ENCODE data around the gene ATOH8.
"Not testable (repeated sequence)": the region's sequence is repeated elsewhere in the genome, so short reads cannot be mapped to it uniquely, and the experiment has no call there.

ATOH8 gene, protein sequence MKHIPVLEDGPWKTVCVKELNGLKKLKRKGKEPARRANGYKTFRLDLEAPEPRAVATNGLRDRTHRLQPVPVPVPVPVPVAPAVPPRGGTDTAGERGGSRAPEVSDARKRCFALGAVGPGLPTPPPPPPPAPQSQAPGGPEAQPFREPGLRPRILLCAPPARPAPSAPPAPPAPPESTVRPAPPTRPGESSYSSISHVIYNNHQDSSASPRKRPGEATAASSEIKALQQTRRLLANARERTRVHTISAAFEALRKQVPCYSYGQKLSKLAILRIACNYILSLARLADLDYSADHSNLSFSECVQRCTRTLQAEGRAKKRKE

DNA sequence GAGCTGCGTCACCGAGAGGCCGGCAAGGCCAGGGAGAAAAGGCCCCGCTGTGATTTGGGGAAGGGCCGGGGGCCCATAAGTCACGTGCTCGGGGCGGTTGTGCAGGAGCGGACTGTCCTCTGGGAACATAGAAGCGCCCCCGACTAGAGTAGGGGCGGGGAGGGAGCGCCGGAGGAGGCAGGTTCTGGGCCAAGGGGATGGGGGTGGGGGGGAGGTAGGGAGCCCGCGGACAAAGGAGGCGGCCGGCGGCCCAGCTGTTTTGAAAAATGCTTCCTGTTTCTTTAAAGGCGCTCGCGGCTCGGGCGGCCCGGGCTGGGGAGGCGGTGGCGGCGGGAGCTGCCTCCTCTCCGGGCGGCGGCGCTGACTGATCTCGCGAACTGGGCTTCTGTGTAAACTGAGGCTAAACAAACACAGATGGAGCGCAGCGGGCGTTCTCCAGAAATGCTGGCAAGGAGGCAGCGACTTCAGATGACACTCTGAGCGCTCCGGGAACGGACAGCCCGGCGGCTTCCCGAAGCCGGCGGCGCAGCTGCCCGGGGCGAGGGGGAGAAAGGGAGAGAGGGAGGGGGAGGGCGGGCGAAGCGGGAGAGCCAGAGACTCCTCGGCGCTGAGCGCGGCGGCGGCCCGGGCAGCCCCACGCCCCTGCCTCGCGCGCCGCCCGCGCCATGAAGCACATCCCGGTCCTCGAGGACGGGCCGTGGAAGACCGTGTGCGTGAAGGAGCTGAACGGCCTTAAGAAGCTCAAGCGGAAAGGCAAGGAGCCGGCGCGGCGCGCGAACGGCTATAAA is at the start of gene ATOH8:
Gene ATOH8 (plus strand): TSS at position 467 of the 788 bp plus-strand sequence. CDS start 199 bp downstream, at position 666.
- DNase-seq (ENCODE audit: low read depth), result no peak

GRCh38 chr2:85704038-85704437 is 49.8 kb upstream of the ATOH8 start:
- DNase-seq (ENCODE audit: low read depth), result no peak

GRCh38 chr2:85704800-85705679 is 48.8 kb upstream of the ATOH8 start:
- peak; percentile 18 for DNase-seq (ENCODE audit: low read depth)

DNA sequence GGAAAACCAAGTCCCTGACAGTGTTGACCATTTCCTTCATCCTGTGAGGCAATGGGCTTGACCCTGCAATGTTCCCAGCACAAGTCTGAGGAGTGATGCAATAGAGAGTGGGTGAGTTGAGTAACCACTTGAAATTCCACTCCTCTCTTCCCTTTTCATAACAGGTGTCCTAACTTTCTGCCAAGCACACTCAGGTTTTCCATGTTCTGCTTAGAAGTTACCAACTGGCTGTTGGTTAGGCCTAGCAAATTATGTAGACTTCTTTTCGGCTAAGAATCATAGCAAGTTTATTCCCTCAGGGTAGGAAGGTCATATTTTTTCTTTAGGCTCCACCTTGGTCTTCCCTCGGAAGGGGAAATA is 48.1 kb upstream of the ATOH8 start:
- DNase-seq (ENCODE audit: low read depth), result no peak

DNA sequence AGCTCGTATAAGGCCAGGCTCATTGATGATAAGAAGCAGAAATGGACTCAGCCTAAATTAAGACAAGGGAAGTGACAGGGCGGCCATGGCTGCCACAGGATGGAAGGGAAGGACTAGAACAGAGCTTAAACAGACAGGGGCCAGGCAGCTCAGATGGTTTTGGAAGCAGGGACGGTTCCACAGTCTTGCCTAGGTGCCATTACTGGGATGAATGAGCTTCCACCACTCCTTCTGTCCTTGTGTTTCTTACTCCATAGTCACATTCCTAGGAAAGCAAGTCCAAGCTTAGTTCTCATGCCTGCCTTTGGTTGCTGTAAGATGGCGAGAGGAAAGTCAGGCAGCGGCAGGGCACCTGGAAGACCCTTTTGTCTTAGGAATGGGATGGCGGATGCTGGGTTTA is 47.7 kb upstream of the ATOH8 start:
- DNase-seq (ENCODE audit: low read depth), result no peak

DNA sequence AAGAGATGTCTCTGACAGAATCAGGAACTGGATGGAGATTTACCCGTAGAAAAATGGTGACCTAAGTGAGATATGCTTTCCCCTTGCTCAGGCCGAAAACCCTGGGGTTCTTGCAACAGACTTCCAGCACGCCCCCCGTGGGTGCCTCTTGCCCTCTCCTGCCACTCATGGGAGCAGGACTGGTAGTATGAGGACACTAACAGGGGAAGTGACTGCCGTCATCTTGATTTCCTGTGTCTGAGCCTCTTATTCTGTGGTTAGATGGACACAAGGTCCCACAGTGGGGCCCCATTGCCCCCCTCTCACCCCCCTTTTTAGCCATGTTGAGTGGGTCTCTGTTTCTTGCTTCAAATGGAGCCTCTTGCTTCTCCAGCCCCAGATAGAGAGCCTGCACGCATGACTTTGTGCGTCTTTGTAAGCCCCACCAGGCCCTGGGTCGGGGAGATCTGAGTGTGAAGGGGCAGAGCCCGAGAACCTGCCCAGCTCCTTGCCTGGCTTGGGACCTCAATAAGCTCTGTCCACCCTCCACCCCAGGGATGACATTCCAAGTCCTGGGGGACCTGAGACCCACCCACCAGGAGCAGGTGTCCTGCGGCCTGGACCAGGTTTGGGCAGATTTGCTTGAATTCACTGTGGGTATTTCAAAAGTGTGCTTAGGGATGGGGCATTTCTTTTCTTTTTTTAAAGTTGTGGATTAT is 47.0 kb upstream of the ATOH8 start:
- no peak for DNase-seq (ENCODE audit: low read depth)

DNA sequence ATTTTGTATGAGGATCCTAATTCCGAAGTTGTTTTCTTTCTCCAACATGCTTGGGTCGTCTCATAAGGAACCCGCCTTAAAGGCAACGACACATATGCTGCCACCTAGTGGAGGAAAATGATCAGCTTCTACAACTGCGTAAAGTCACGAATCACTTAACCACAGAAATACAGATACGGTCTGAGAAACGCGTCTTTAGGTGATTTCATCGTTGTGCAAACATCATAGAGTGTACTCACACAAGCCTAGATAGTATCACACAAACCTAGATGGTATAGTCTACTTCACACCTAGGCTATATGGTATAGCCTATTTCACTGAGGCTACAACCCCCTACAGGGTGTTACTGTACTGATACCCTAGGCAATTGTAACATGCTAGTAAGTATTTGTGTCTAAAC is 46.5 kb upstream of the ATOH8 start:
- peak; percentile 23 for DNase-seq (ENCODE audit: low read depth)

- DNase-seq (ENCODE audit: low read depth), result no peak
These were observed 45.1 kb upstream of the ATOH8 start for GRCh38 chr2:85708641-85709040.

GRCh38 chr2:85709401-85709811 is 44.4 kb upstream of the ATOH8 start:
- DNase-seq (ENCODE audit: low read depth), result no peak

DNA sequence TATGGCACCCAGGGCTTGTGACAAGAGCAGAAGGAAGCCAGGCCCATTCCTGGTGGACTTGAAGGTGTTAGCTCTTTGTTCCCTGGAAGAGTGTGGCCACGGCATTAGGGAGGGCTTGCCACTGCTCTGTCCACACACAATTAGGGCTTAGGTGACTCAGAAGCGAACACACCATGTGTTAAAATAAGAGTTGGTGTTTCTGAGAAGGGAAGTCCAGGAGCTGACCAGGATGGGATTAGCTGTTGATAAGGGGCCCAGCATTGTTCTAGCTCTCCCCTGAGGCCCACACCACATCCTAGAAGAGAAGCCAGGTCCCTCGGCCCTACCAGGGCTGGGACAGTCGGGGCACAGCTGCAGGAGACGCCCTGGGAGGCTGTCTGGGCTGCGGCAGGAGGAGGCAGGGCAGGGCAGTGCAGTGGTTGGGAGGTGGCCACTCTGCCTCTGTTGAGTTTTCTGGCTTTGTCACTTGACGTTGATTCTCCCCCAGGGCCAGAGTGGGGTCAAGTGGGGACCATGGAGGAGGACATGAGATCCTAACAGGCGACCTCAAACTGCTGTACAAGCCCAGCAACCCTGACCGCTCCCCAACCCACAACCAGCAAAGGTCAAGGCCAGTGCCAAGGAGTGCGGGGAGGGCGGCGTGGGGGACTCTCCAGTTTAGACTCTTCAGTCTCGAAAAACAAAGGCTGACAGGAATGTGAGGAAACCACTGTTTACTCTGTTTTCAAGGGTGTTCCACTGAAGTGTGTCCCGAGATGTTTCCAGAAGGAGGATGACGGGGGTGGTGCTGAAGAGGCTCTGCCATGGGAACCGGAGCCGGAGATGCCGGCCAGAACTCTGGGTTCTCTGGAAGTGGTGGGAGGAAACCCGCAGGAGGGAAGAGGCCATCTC is 42.9 kb upstream of the ATOH8 start:
- no peak for DNase-seq (ENCODE audit: low read depth)

DNA sequence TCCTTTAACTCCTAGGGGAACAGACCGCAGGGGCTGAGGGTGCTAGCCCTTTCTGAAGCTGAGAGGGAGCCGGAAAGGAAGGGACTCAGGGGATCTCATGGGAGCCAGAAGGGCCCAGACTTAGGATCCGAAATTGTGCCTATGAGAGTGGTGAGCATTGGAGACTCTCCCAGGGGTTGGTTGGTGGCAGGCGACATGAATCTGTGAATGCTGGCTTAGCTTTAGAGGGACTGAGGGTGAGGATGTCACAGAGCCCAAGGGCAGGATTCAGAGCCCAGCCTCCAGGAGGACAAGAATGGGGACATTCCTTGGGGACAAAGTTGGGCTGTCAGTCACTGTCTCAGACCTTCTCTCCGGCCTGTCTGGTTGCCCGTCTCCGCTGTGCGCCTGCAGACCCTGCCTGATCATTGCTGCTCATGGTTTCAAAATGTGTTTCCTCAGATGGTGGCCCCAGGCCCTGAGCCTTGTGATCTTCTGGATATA is 42.2 kb upstream of the ATOH8 start:
- DNase-seq (ENCODE audit: low read depth), result no peak

GRCh38 chr2:85712336-85712735 is 41.5 kb upstream of the ATOH8 start:
- no peak for DNase-seq (ENCODE audit: low read depth)

DNA sequence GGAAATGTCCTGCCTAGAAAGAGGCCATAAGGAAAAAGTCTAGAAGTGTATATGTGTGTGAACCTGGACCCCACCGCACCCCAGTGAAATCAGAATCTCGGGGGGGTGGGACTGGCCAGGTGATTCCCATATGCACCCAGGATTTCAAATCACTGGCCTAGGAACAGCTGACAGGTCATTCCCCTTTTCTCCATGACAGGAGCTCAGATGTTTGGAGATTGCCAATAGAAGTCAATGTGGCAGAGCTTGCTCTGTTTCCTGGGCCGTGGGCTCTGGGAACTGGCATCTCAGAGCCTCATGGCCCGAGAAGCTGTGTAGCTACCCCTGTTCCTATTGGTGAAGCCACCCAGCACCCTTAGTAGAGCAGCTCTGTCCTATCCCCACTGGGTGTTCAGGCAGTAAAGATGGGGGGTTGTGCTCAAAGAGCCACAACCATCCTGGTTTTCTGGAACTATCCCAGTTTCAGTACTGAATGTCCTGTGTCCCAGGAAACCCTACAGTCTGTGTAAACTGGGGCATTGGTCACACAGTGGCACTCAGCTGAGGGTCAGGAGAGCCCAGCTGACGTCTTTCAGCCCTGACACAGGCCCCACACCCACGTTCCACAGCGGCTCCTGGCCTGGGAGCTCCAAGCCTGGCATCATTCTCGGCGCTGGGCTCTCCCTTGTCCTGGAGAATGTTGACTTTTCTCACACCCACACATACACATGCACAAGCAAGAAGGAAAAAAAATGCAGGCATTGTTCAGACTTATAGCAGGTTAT is 40.8 kb upstream of the ATOH8 start:
- DNase-seq (ENCODE audit: low read depth), result no peak

GRCh38 chr2:85713836-85714235 is 40.0 kb upstream of the ATOH8 start:
- no peak for DNase-seq (ENCODE audit: low read depth)

DNA sequence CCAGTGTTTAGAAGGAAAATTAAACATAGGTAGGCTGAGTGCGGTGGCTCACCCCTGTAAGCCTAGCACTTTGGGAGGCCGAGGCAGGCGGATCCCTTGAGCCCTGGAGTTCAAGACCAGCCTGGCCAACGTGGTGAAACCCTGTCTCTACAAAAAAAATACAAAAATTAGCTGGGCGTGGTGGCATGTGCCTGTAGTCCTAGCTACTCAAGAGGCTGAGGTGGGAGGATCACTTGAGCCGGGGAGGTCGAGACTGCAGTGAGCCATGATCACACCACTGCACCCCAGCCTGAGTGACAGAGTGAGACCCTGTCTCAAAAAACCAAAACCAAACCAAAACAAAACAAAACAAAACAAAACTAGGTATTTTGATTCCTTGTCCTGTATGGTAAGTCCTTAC is 39.4 kb upstream of the ATOH8 start:
- not testable (repeated sequence) for DNase-seq (ENCODE audit: low read depth)

GRCh38 chr2:85714841-85715240 is 39.0 kb upstream of the ATOH8 start:
- no peak for DNase-seq (ENCODE audit: low read depth)

GRCh38 chr2:85716346-85716914 is 37.4 kb upstream of the ATOH8 start:
- DNase-seq (ENCODE audit: low read depth), result no peak

- no peak for DNase-seq (ENCODE audit: low read depth)
These were observed 36.3 kb upstream of the ATOH8 start for GRCh38 chr2:85717308-85718008.

DNA sequence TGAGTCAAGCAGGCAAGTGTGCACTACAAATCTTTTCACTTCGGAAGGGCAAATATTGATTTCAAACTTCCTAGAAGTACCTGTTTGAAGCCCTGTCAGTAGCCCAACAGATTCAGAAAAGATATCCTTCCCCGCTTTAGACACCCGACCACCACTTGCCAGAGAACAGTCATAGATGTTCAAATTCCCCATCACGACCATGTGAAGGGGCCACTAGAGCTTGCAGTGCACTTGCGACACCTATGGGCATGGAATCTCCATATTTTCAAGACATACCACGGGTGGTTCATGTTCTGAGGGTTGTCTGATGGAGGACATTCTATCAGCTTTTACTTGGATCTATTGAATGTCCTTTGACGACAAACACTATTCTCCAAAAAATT is 35.8 kb upstream of the ATOH8 start:
- DNase-seq (ENCODE audit: low read depth), result no peak

All from stimulated activated CD8-positive, alpha-beta memory T cell treated with anti-CD3 and anti-CD28 coated beads, Interleukin-4, amount 100 ng/mL, for 24 hours (primary cell).